GM10266 (cell line): Measurements from ENCODE around the gene ZNF804A.

Experiments
- DNase-seq: peaks from one replicate; pipeline ENCODE4 v3.0.0; 2012; ENCODE audit errors: extremely low spot score
- CTCF ChIP-seq: IDR thresholded peaks from 2 replicates; pipeline ENCODE4 v1.5.1; 2012; ENCODE audit warnings: mild to moderate bottlenecking, low read depth; ENCODE audit not compliant: control insufficient read depth, insufficient read depth; ENCODE audit errors: missing control alignments

The ZNF804A gene

GRCh38 chr2:184938221-184938985 is 340.1 kb downstream of the ZNF804A start:
- TF ChIP-seq CTCF, result no peak
- DNase-seq, result no peak

GRCh38 chr2:184945326-184945725 is 347.0 kb downstream of the ZNF804A start:
- DNase-seq, result no peak
- no peak for TF ChIP-seq CTCF

- no peak for DNase-seq
- no peak for TF ChIP-seq CTCF
These were observed 347.5 kb downstream of the ZNF804A start for GRCh38 chr2:184945824-184946223.

GRCh38 chr2:184956856-184957255 is 358.5 kb downstream of the ZNF804A start:
- DNase-seq, result no peak
- no peak for TF ChIP-seq CTCF

GRCh38 chr2:184971546-184972068 is 373.3 kb downstream of the ZNF804A start:
- no peak for TF ChIP-seq CTCF
- no peak for DNase-seq
